Measurements from ENCODE around the gene KRT2.

KRT2 gene

DNA sequence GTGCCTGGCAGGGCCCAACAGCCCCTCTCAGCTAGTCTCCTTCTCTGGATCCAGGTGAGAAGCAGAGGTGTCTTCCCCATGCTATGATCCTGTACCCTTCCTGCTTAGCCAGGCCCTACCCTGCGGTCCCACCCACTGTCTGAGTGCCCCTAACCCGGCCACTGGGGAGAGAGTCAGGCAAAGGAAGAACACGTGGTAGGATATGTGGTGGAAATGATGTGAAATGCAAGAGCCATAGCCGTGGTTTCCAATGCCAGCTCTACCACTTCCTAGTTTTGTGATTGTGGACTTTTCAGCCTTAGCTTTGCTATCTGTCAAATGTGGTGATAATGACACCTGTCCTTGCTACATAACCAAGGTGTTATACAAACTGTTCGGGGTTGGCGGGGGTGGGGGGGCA lies 15.8 kb downstream of the KRT2 start:
- no peaks in the 10 kb centered on the region for H3K9me3 ChIP-seq (ENCODE audit: control insufficient read depth, low read depth, low read length)

GRCh38 chr12:52634266-52635056 lies 17.6 kb downstream of the KRT2 start:
- Histone ChIP-seq H3K4me3 (ENCODE audit: low read length) (no peak overlapping the region), H3K4me1 (ENCODE audit: control insufficient read depth, low read depth, low read length) (no peaks in the 10 kb centered on the region), H3K36me3 (ENCODE audit: control insufficient read depth, low read depth, low read length) (no peaks in the 10 kb centered on the region), H3K9ac (ENCODE audit: low read length) (no peak overlapping the region), H3K27ac (ENCODE audit: low read length) (no peak overlapping the region), H3K9me3 (ENCODE audit: control insufficient read depth, low read depth, low read length) (no peaks in the 10 kb centered on the region), H3K27me3 (ENCODE audit: control insufficient read depth, insufficient read depth, low read length) (no peaks in the 10 kb centered on the region)

More for the DNA sequence above, 15.8 kb downstream of the KRT2 start:
- Histone ChIP-seq H3K4me3 (ENCODE audit: low read length) (no peak overlapping the region), H3K36me3 (ENCODE audit: control insufficient read depth, low read depth, low read length) (no peaks in the 10 kb centered on the region), H3K27me3 (ENCODE audit: control insufficient read depth, insufficient read depth, low read length) (no peaks in the 10 kb centered on the region), H3K9ac (ENCODE audit: low read length) (no peak overlapping the region), H3K27ac (ENCODE audit: low read length) (no peak overlapping the region), H3K4me1 (ENCODE audit: control insufficient read depth, low read depth, low read length) (no peaks in the 10 kb centered on the region)

GRCh38 chr12:52633383-52633782 lies 18.6 kb downstream of the KRT2 start:
- Histone ChIP-seq H3K4me3 (ENCODE audit: low read length) (no peak overlapping the region), H3K36me3 (ENCODE audit: control insufficient read depth, low read depth, low read length) (no peaks in the 10 kb centered on the region), H3K4me1 (ENCODE audit: control insufficient read depth, low read depth, low read length) (no peaks in the 10 kb centered on the region), H3K27ac (ENCODE audit: low read length) (no peak overlapping the region), H3K9me3 (ENCODE audit: control insufficient read depth, low read depth, low read length) (no peaks in the 10 kb centered on the region), H3K27me3 (ENCODE audit: control insufficient read depth, insufficient read depth, low read length) (no peaks in the 10 kb centered on the region), H3K9ac (ENCODE audit: low read length) (no peak overlapping the region)

DNA sequence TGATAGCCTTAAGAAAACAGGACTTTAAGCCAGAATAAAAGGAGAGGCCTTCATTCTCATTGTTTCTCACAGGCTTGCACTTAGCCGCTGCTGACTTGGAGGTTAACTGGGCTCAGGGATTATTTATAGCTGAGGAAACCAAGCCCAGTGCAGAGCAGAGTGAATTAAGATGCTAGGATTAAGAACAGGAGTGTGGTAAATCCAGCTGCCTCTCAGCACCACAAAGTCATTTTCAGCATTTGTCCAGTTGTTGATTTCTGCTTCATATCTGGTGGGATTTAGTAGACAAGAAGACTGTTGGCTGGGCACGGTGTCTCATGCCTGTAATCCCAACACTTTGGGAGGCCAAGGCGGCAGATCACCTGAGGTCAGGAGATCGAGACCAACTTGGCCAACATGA lies 19.4 kb downstream of the KRT2 start:
- no peaks in the 10 kb centered on the region for H3K36me3 ChIP-seq (ENCODE audit: control insufficient read depth, low read depth, low read length)
- H3K27ac ChIP-seq (ENCODE audit: low read length), result no peak overlapping the region
- H3K4me1 ChIP-seq (ENCODE audit: control insufficient read depth, low read depth, low read length), result no peaks in the 10 kb centered on the region
- H3K27me3 ChIP-seq (ENCODE audit: control insufficient read depth, insufficient read depth, low read length), result no peaks in the 10 kb centered on the region
- no peaks in the 10 kb centered on the region for H3K9me3 ChIP-seq (ENCODE audit: control insufficient read depth, low read depth, low read length)
- no peak overlapping the region for H3K9ac ChIP-seq (ENCODE audit: low read length)
- H3K4me3 ChIP-seq (ENCODE audit: low read length), result no peak overlapping the region

DNA sequence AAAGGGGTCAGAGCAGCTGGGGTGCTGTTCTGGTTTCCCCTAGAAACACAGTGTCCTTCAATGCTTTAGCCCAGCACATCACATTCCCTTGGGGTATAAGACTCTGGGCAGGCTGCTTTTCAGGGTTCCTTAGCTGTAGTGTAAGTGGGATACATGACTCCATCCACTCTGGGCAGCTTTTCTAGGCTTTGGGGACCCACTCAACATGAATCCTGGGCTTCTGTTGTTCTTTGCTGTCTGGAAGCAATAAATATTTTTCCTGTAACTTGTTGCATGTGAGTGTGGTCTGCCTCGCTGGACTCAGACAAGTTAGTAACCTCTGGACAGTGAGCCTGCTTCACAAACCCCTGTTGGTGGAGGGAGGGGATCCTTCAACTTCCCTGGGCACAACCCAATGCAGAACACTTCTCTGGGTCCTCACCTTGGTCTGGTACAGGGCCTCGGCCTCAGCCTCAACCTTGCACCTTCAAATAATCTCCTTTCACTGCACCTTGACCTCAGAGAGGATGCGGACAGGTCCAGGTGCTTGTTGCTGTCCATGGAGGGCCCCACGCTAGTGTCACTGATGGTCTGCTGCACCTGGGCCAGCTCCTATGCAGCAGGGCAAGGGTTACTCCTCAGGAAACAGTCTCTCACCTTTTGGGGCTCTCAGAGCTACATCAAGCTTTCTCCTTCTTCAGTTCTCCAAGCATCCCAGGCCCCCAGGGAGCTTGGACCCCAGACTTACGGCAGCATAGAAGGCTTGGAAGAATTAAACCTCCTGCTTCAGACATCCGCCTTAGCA lies 20.1 kb downstream of the KRT2 start:
- H3K9ac ChIP-seq (ENCODE audit: low read length), result no peak overlapping the region

DNA sequence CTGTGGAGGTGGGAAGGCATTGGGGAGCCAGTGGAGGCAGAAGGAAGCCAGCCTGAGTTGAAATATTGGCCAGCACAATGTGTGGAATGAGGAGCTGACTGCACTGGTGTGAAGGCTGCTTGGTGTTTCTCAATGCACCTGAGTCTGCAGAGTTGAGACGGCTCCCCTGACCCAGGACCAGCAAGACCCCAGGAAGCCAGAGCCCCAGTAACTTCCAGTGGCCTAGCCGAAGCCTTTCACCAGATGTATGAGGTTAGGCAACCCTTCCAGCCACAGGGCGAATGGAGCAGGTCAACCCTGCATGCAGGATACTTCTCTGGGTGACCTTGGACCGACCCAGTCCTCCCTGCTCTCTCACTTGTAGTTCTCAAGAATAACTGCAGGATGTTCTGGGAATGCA lies 20.7 kb downstream of the KRT2 start:
- no peak overlapping the region for H3K4me3 ChIP-seq (ENCODE audit: low read length)
- H3K27me3 ChIP-seq (ENCODE audit: control insufficient read depth, insufficient read depth, low read length), result no peaks in the 10 kb centered on the region
- no peaks in the 10 kb centered on the region for H3K4me1 ChIP-seq (ENCODE audit: control insufficient read depth, low read depth, low read length)
- H3K9ac ChIP-seq (ENCODE audit: low read length), result no peak overlapping the region
- no peaks in the 10 kb centered on the region for H3K36me3 ChIP-seq (ENCODE audit: control insufficient read depth, low read depth, low read length)
- H3K9me3 ChIP-seq (ENCODE audit: control insufficient read depth, low read depth, low read length), result no peaks in the 10 kb centered on the region
- H3K27ac ChIP-seq (ENCODE audit: low read length), result no peak overlapping the region

More for the DNA sequence above, 20.1 kb downstream of the KRT2 start:
- H3K27me3 ChIP-seq (ENCODE audit: control insufficient read depth, insufficient read depth, low read length), result no peaks in the 10 kb centered on the region
- H3K27ac ChIP-seq (ENCODE audit: low read length), result no peak overlapping the region
- H3K9me3 ChIP-seq (ENCODE audit: control insufficient read depth, low read depth, low read length), result no peaks in the 10 kb centered on the region
- H3K4me1 ChIP-seq (ENCODE audit: control insufficient read depth, low read depth, low read length), result no peaks in the 10 kb centered on the region
- H3K36me3 ChIP-seq (ENCODE audit: control insufficient read depth, low read depth, low read length), result no peaks in the 10 kb centered on the region
- H3K4me3 ChIP-seq (ENCODE audit: low read length), result no peak overlapping the region

- H3K9ac ChIP-seq (ENCODE audit: low read length), result no peak overlapping the region
- H3K9me3 ChIP-seq (ENCODE audit: control insufficient read depth, low read depth, low read length), result no peaks in the 10 kb centered on the region
- no peaks in the 10 kb centered on the region for H3K36me3 ChIP-seq (ENCODE audit: control insufficient read depth, low read depth, low read length)
- no peak overlapping the region for H3K27ac ChIP-seq (ENCODE audit: low read length)
- no peaks in the 10 kb centered on the region for H3K27me3 ChIP-seq (ENCODE audit: control insufficient read depth, insufficient read depth, low read length)
- no peaks in the 10 kb centered on the region for H3K4me1 ChIP-seq (ENCODE audit: control insufficient read depth, low read depth, low read length)
- no peak overlapping the region for H3K4me3 ChIP-seq (ENCODE audit: low read length)
These were observed 21.3 kb downstream of the KRT2 start for GRCh38 chr12:52630599-52631200.

DNA sequence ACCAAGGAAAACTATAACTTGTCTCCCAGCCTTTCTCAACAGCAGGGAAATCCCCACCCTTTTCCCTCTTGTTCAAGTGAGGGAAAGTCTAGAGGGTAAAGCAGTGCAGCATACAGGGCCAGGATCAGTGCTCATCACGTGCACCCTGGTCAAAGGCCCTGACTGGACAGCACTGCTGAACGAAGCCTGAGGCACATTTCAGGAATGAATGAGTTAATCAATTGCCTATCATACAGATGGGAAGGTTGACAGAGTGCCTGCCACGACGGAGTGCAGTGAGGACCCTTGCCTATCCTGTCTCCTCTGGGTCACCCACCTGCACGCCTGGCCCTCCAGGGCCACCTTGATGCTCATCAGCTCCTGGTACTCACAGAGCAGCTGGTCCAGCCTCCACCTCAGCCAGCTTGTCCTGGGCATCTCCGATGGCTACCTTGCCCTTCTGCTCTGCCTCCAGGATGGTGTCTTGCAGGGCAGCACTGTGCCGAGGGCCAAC lies 22.0 kb downstream of the KRT2 start:
- Histone ChIP-seq H3K4me1 (ENCODE audit: control insufficient read depth, low read depth, low read length) (no peaks in the 10 kb centered on the region), H3K27ac (ENCODE audit: low read length) (no peak overlapping the region), H3K9me3 (ENCODE audit: control insufficient read depth, low read depth, low read length) (no peaks in the 10 kb centered on the region), H3K4me3 (ENCODE audit: low read length) (no peak overlapping the region), H3K36me3 (ENCODE audit: control insufficient read depth, low read depth, low read length) (no peaks in the 10 kb centered on the region), H3K9ac (ENCODE audit: low read length) (no peak overlapping the region), H3K27me3 (ENCODE audit: control insufficient read depth, insufficient read depth, low read length) (no peaks in the 10 kb centered on the region)

DNA sequence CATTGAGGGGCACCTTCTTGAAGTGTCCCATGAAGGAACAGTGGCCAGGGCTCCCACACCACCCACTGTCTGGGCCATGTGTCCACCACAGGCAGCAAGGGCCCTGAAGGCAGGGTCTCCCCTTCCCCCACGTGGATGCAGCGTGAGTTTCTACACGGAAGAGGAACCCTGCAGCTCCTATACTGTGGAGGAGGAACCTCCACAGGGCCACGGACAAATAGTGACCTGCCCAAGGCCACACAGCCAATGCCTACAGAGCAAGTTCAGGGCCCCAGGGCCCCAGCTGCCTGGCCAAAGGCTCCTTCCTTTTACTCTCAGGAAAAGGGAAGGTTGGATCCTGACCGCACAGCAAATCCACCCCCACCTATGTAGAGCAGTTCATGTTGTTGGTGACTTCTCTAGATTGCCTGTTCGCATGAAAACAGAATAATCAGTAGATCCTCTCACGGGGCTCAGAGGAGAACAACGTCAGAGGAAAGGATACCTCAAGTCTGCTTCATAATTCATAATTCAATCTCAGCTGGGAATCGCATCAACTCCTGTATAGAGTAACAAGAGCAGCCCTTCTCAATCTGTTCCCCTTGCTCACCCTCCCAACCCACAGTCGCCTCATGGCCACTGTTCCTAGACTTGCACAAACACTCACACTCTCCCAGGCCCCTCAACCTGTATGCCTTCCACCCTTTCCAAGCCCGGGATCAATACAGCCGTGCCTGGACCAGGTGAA lies 22.6 kb downstream of the KRT2 start:
- Histone ChIP-seq H3K27ac (ENCODE audit: low read length) (no peak overlapping the region), H3K9ac (ENCODE audit: low read length) (no peak overlapping the region), H3K27me3 (ENCODE audit: control insufficient read depth, insufficient read depth, low read length) (no peaks in the 10 kb centered on the region), H3K36me3 (ENCODE audit: control insufficient read depth, low read depth, low read length) (no peaks in the 10 kb centered on the region), H3K4me1 (ENCODE audit: control insufficient read depth, low read depth, low read length) (no peaks in the 10 kb centered on the region), H3K4me3 (ENCODE audit: low read length) (no peak overlapping the region), H3K9me3 (ENCODE audit: control insufficient read depth, low read depth, low read length) (no peaks in the 10 kb centered on the region)

DNA sequence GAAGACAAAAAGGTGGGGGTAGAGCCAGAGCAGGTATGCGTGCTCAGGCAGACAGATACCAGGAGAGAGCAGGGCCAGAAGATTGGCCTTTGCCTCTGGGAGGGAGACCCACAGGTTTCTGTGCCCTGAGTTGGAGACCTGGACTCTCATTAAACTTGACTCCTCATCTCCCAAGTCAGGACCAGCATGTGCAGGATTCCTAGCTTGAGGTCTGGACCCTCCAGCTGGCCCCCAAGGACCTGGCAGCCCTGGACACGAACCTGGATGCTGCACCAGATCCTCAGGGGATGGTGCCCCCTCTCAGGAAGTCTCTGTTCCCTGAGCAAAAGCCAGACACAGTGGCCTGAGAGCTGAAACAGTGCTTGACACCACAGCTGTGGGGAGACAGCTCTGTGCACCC lies 23.2 kb downstream of the KRT2 start:
- Histone ChIP-seq H3K9ac (ENCODE audit: low read length) (no peak overlapping the region), H3K9me3 (ENCODE audit: control insufficient read depth, low read depth, low read length) (no peaks in the 10 kb centered on the region), H3K27me3 (ENCODE audit: control insufficient read depth, insufficient read depth, low read length) (no peaks in the 10 kb centered on the region), H3K36me3 (ENCODE audit: control insufficient read depth, low read depth, low read length) (no peaks in the 10 kb centered on the region), H3K4me3 (ENCODE audit: low read length) (no peak overlapping the region), H3K4me1 (ENCODE audit: control insufficient read depth, low read depth, low read length) (no peaks in the 10 kb centered on the region), H3K27ac (ENCODE audit: low read length) (no peak overlapping the region)

- no peak overlapping the region for H3K9ac ChIP-seq (ENCODE audit: low read length)
- no peak overlapping the region for H3K27ac ChIP-seq (ENCODE audit: low read length)
- H3K36me3 ChIP-seq (ENCODE audit: control insufficient read depth, low read depth, low read length), result no peaks in the 10 kb centered on the region
- no peaks in the 10 kb centered on the region for H3K4me1 ChIP-seq (ENCODE audit: control insufficient read depth, low read depth, low read length)
- H3K4me3 ChIP-seq (ENCODE audit: low read length), result no peak overlapping the region
- H3K9me3 ChIP-seq (ENCODE audit: control insufficient read depth, low read depth, low read length), result no peaks in the 10 kb centered on the region
- H3K27me3 ChIP-seq (ENCODE audit: control insufficient read depth, insufficient read depth, low read length), result no peaks in the 10 kb centered on the region
These were observed 23.9 kb downstream of the KRT2 start for GRCh38 chr12:52628111-52628507.

Data from iPS-18a (cell line).